ENCODE results near the gene FARS2. TPM values are rescaled to one million over a fixed set of nuclear protein-coding genes. Genes with fewer than 3 reads are reported as not detected.

The FARS2 gene
- total and polyA plus RNA-seq, 2 donors (not counting 3 experiments of a cell fraction or from before 2014, with no cell fraction given) = 20.2 to 20.5 TPM

DNA sequence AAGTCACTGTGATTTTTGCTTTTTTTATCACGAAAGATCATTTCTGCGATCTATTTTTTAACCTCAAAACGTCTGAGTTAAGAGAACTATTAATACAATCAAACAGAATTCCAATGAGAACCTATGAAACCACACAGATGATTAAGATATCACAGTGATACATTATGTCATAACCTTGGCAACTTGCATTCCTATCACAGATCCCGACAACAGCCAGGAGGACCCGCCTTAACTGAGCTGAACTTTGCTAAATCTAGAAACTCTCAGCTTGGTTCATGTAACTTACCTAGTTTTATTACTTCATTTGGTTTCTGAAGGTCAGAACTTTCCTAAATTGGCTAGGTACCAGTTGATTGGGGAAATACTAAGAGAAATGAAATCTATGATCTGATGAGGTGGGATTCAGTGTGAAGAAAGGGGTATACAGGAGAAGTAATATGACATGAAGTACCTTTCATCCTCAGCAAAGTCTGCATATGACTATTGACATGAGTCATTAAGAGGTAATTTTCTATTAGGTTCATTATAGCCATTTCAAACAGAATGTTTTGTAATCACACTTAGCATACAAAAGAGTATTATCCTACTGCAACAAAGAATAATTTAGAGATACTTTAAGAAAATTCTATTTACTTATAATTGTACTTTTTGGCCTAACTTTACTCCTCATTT lies 11.7 kb upstream of the FARS2 start:
- dilution Hi-C loops (cut with MboI; ENCODE audit: extremely low pct_ligation_motif_present, low sequenced_read_pairs) (no loop called here), intact Hi-C loops (cut with micrococcal nuclease) (no loop called here)
- peaks cover 10% of the 10 kb centered on the region for H3K79me2 ChIP-seq (ENCODE audit: control insufficient read depth, insufficient read depth, low read length)

More for the DNA sequence above, 11.7 kb upstream of the FARS2 start:
- DNase-seq (ENCODE audit: low read depth, low spot score) = no peak
- no peaks in the 10 kb centered on the region for H3K36me3 ChIP-seq (ENCODE audit: control insufficient read depth in 2 of 2, extremely low read depth in 1 of 2, insufficient read depth in 2 of 2, low read length in 2 of 2)
- BruUV-seq (replicated peaks) = no TSS peak
- H2AFZ ChIP-seq (ENCODE audit: low read depth, low read length) = no peak overlapping the region
- no peak overlapping the region for H3K4me3 ChIP-seq (replicated peaks in 1 of 3; ENCODE audit: insufficient read depth in 1 of 3, low read depth in 1 of 3, low read length in 3 of 3)
- H3K27me3 ChIP-seq (ENCODE audit: control insufficient read depth in 2 of 2, insufficient read depth in 2 of 2, low read length in 2 of 2) = no peaks in the 10 kb centered on the region
- FAIRE-seq = no peak
- no peaks in the 10 kb centered on the region for H4K20me1 ChIP-seq (replicated peaks; ENCODE audit: control insufficient read depth, extremely low read depth, insufficient read depth, low read length)
- ChIA-PET POLR2A (no interaction called here), CTCF (no interaction called here)
- H3K9me3 ChIP-seq (replicated peaks; ENCODE audit: control insufficient read depth, insufficient read depth, low read length) = no peaks in the 10 kb centered on the region
- no peak overlapping the region for H3K27ac ChIP-seq (ENCODE audit: insufficient read depth, low read depth, low read length)
- H3K9ac ChIP-seq (replicated peaks; ENCODE audit: extremely low read depth, insufficient read depth, low read length) = no peak overlapping the region
- H3K4me1 ChIP-seq (ENCODE audit: control insufficient read depth, extremely low read depth, insufficient read depth, low read length) = no peaks in the 10 kb centered on the region
- H3K9me1 ChIP-seq (replicated peaks; ENCODE audit: control insufficient read depth, extremely low read depth, insufficient read depth, low read length) = no peaks in the 10 kb centered on the region
- no peak overlapping the region for H3K4me2 ChIP-seq (ENCODE audit: insufficient read depth, low read length)
- TF ChIP-seq EZH2 (IDR thresholded peaks at IDR 0.05; ENCODE audit: borderline replicate concordance, low read depth, low read length, severe bottlenecking) (no peak), FOS (IDR thresholded peaks at IDR 0.05; ENCODE audit: borderline replicate concordance, insufficient read depth, low read length) (no peak), JUN (IDR thresholded peaks at IDR 0.05; ENCODE audit: borderline replicate concordance, insufficient read depth, insufficient read length, low read depth) (no peak), POLR2AphosphoS5 (IDR thresholded peaks at IDR 0.05; ENCODE audit: insufficient read depth, low read depth, low read length) (no peak), GATA2 (IDR thresholded peaks at IDR 0.05; ENCODE audit: insufficient read depth, insufficient read length, low read depth, low read length) (no peak), POLR2A (IDR thresholded peaks at IDR 0.05; ENCODE audit: low read depth, low read length) (no peak), MYC (IDR thresholded peaks at IDR 0.05; ENCODE audit: low read depth, low read length) (no peak)
- TF ChIP-seq, protein P1, sequence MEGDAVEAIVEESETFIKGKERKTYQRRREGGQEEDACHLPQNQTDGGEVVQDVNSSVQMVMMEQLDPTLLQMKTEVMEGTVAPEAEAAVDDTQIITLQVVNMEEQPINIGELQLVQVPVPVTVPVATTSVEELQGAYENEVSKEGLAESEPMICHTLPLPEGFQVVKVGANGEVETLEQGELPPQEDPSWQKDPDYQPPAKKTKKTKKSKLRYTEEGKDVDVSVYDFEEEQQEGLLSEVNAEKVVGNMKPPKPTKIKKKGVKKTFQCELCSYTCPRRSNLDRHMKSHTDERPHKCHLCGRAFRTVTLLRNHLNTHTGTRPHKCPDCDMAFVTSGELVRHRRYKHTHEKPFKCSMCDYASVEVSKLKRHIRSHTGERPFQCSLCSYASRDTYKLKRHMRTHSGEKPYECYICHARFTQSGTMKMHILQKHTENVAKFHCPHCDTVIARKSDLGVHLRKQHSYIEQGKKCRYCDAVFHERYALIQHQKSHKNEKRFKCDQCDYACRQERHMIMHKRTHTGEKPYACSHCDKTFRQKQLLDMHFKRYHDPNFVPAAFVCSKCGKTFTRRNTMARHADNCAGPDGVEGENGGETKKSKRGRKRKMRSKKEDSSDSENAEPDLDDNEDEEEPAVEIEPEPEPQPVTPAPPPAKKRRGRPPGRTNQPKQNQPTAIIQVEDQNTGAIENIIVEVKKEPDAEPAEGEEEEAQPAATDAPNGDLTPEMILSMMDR (IDR thresholded peaks at IDR 0.05; ENCODE audit: extremely low read depth in 1 of 2, insufficient read depth in 1 of 2, low read depth in 1 of 2, low read length in 2 of 2) = no peak
- TF ChIP-seq, protein P2, sequence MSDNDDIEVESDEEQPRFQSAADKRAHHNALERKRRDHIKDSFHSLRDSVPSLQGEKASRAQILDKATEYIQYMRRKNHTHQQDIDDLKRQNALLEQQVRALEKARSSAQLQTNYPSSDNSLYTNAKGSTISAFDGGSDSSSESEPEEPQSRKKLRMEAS (IDR thresholded peaks at IDR 0.05; ENCODE audit: insufficient read depth, insufficient read length) = no peak
